ENCODE data around the gene COL9A2. TPM values are rescaled to one million over a fixed set of nuclear protein-coding genes. Genes with fewer than 3 reads are reported as not detected.

Gene COL9A2
- polyA plus RNA-seq, 2 of the 4 experiments (the other 2 are of a cell fraction): 0.12 to 0.16 TPM

GRCh38 chr1:40273547-40274166 is 43.4 kb downstream of the COL9A2 start:
- ATAC-seq (no peak), DNase-seq (ENCODE audit: low read depth in 1 of 2, low spot score in 1 of 2) (no peak), FAIRE-seq (no peak)
- H3K4me1 ChIP-seq: no peaks in the 10 kb centered on the region
- no peak overlapping the region for H3K4me3 ChIP-seq
- no peak overlapping the region for H3K4me2 ChIP-seq
- ChIA-PET POLR2A (no interaction called here), CTCF (interaction anchor here (1.6 kb wide), 1 partner anchor 43 kb away, joined by 3 read pairs; no protein-coding TSS in a partner anchor)
- 88% methylated on average over 4 of the region's 4 CpGs for WGBS (ENCODE audit: missing lambda C conversion rate)
- H3K27ac ChIP-seq: no peak overlapping the region
- no peaks in the 10 kb centered on the region for H3K9me3 ChIP-seq
- TF ChIP-seq PHF8 (IDR thresholded peaks at IDR 0.05; ENCODE audit: borderline replicate concordance, low read depth) (no peak), RFX5 (IDR thresholded peaks at IDR 0.05) (no peak), EHMT2 (IDR thresholded peaks at IDR 0.05; ENCODE audit: low read depth) (no peak), ZSCAN20 (CRISPR knock-in tag; IDR thresholded peaks at IDR 0.05) (no peak), HES2 (IDR thresholded peaks at IDR 0.05) (no peak), TP53 (CRISPR knock-in tag; IDR thresholded peaks at IDR 0.05) (no peak), RCOR1 (IDR thresholded peaks at IDR 0.05; ENCODE audit: low read depth, low read length) (no peak), HMGXB4 (CRISPR knock-in tag; IDR thresholded peaks at IDR 0.05; ENCODE audit: borderline replicate concordance) (no peak), CBX8 (IDR thresholded peaks at IDR 0.05) (no peak), SMC3 (IDR thresholded peaks at IDR 0.05) (no peak), MAX (IDR thresholded peaks at IDR 0.05) (no peak), HOXA7 (CRISPR knock-in tag; IDR thresholded peaks at IDR 0.05) (no peak), KDM5A (IDR thresholded peaks at IDR 0.05) (no peak), ZC3H11A (IDR thresholded peaks at IDR 0.05) (no peak), BCL3 (IDR thresholded peaks at IDR 0.05) (no peak), CBX2 (IDR thresholded peaks at IDR 0.05; ENCODE audit: borderline replicate concordance, low read depth) (no peak), EP300 (IDR thresholded peaks at IDR 0.05) (no peak), NFE2L2 (conservative IDR thresholded peaks at IDR 0.05; ENCODE audit: low read length) (no peak)

GRCh38 chr1:40272653-40273213 is 44.4 kb downstream of the COL9A2 start:
- POLR2A ChIA-PET: no interaction called here
- WGBS (ENCODE audit: missing lambda C conversion rate): 87% methylated on average over 3 of the region's 3 CpGs
- CTCF ChIA-PET: interaction anchor here (1.6 kb wide), 1 partner anchor 44 kb away, joined by 3 read pairs; no protein-coding TSS in a partner anchor
- Histone ChIP-seq H3K4me1 (no peaks in the 10 kb centered on the region), H3K9me3 (no peaks in the 10 kb centered on the region), H3K27ac (no peak overlapping the region), H3K4me3 (no peak overlapping the region), H3K4me2 (no peak overlapping the region)
- no peak for FAIRE-seq
- ATAC-seq: no peak
- TF ChIP-seq ATOH8 (CRISPR knock-in tag; IDR thresholded peaks at IDR 0.05; ENCODE audit: low read depth) (no peak), RCOR1 (IDR thresholded peaks at IDR 0.05; ENCODE audit: low read depth, low read length) (no peak), RAD21 (conservative IDR thresholded peaks at IDR 0.05 in 1 of 2, IDR thresholded peaks at IDR 0.05 in 1 of 2) (no peak), HDAC2 (IDR thresholded peaks at IDR 0.05) (no peak), RFX5 (IDR thresholded peaks at IDR 0.05) (no peak), GATA3 (IDR thresholded peaks at IDR 0.05; ENCODE audit: borderline replicate concordance) (no peak), NPAS2 (CRISPR knock-in tag; IDR thresholded peaks at IDR 0.05; ENCODE audit: borderline replicate concordance) (no peak), EHMT2 (IDR thresholded peaks at IDR 0.05; ENCODE audit: low read depth) (no peak)
- no peak for DNase-seq (ENCODE audit: low read depth in 1 of 2, low spot score in 1 of 2)

Measured in A549 (cell line).